Measurements from ENCODE around the gene SREK1.

SREK1 gene

GRCh38 chr5:66164044-66164790 is 20.1 kb downstream of the SREK1 start:
- DNase-seq = no peak

DNA sequence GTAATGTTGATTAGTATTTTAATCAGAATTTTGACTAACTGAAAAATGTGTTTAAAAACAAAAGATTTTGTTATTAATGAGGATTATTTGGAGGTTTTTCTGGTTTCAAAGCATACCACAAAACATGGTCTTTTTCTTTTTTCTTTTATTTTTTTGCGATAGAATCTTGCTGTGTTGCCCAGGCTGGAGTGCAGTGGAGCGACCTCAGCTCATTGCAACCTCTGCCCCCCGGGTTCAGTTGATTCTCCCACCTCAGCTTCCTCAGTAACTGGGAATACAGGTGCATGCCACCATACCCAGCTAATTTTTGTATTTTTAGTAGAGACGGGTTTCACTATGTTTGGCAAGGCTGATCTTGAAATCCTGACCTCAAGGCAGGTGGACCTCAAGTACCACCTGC is 24.1 kb downstream of the SREK1 start:
- DNase-seq = no peak

DNA sequence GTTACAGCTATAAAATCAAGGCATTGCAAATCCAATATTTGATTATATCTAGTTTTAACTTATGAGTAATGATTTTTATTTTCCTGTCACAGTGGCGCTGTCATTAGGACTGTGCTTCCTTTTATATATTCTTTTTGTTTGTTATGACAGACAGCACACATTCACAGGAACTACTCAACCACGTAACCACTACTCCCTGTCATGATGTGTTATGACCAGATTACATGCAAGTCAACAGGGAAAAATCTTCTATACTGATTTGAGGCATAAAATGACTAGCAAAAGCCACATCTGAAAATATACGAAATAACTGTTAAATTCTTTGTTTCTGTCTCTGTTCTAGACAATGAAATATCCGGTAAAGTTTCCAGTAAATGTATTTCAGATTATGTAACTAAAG is 25.4 kb downstream of the SREK1 start:
- DNase-seq = no peak

GRCh38 chr5:66170195-66170919 is 26.3 kb downstream of the SREK1 start:
- DNase-seq = no peak

DNA sequence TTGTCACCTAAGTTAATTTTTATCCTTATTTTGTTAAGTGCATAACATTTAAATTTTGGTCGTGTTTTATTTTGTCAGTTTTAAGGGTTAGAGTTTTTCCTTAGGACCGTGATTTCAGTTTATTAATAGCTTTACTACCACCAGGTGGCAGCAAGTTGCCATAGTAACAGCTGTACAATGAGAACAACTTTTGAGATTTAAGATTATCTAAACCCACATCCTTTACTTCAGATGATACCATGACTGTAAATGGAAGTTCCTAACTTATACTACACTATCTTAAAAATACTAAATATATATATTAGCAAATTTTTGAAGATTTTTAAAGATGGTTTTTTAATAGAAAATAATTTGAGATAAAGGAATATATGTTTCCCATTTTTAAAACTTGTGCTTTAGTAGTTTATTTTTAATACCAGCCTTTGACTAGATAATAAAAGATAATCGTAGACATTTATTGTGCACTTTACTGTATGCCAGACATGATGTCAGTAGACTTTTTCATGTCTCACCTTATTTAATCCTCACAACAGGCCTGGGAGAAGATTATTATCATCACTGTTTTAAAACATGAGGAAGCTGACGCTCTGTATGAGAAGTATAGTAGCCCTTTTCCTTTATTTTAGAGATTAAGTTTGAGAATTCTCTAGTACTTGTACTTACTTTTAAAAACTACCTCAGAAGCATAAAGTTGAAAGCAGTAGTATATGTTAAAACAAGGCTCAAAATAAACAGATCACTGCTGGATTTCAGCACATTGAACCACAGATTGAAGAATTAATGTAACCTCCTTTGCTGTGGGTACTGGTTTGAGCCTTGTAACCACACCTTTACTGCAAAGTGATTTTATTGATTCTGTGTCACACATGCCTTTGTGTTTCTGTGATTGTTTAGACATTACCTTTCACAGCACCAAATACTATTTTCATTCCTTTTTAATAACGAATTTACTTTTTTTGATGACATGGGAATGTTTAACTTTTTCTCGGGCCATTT is 27.5 kb downstream of the SREK1 start:
- peak; percentile 41 for DNase-seq

GRCh38 chr5:66174338-66174737 is 30.2 kb downstream of the SREK1 start:
- DNase-seq = no peak

GRCh38 chr5:66178799-66179198 is 34.7 kb downstream of the SREK1 start:
- no peak for DNase-seq

- DNase-seq = no peak
Observed at GRCh38 chr5:66179297-66180051, 35.4 kb downstream of the SREK1 start.

DNA sequence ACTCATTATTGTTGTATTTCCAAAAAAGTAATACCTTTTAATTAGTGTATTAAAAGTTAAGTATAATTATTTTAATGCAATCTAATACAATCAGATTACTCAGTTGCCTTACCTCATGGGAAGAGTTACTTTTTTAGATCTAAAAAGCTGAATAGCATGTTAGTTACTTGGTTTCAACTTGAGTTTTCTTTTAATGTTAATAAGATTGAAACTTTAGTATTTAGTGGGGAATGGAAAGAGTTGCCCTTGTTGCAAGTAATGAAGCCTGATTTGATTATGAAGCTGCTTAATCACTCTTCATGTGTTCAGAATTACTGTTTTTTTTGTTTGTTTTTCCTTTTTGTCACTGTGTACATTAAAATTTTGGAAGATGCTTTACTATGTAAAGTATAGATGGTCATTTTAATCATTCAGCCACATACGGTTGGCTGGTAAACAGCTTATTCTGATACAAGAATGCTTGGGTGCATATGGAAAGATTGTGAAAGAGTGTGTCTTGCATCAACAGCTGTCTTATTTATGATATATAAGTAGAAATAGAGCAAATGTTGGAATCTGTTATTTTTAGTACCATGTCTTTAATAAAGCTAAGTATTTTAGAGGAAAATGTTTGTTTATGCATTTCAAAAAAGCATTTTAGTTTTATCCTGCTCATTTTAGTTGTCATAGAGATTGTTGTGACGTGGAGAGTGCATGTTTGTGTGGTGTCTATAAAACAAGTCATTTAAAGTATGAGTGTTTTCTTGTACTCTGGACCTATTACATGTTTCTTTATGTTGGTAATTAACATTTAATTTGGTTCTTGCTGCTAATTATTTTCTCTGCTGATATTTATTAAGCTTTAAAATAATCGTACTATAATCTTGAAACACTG is 36.4 kb downstream of the SREK1 start:
- DNase-seq = no peak

DNA sequence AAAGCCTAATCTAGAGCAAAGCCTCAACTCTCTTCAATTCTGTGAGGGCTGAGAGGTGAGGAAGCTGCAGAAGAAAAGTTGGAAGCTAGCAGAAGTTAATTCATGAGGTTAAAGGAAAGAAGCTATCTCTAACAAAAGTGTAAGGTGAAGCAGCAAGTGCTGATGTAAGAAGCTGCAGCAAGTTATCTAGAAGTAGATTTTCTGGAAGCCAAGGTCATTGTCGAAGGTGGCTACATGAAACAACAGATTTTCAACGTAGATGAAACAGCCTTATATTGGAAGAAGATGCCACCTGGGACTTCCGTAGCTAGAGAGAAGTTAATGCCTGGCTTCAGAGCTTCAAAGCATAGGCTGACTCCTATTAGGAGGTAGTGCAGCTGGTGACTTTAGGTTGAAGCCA is 42.0 kb downstream of the SREK1 start:
- no peak for DNase-seq

DNA sequence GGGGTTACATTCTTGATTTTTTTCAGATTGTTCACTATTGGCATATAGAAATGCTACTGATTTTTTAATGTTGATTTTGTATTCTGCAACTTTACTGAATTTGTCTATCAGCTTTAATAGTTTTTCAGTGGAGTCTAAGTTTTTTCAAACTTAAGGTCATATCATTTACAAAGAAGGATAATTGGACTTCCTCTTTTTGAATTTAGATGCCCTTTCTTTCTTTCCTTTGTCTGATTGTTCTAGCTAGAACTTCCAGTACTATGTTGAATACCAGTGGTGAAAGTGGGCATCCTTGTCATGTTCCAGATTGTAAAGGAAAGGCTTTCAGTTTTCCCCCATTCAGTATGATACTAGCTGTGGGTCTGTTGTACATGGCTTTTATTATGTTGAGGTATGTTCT is 49.3 kb downstream of the SREK1 start:
- DNase-seq = no peak

DNA sequence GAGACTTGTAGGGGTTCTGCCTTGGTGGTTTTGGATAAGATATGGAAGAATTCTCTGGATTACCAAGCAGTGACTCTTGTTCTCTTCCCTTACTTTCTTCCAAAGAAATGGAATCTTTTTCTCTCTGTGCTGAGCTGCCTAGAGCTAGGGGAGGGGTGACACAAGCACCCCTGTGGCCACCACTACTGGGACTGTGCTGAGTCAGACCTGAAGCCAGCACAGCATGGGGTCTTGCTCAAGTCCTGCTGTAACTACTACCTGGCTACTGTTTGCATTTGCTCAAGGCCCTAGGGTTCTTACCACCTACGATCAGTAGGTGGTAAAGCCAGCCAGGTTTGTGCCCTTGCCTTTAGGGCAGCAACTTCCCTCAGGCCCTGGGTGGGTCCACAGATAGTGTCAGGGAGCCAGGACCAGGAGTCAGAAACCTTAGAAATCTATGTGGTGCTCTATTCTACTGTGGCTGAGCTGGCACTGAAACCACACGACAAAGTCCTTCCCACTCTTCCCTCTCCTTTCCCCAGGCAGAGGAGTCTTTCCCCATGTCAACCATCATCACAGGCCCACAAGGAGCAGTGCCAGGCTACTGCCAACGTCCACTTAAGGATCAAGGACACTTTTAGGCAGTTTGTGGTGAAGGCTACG is 53.8 kb downstream of the SREK1 start:
- DNase-seq = no peak

DNA sequence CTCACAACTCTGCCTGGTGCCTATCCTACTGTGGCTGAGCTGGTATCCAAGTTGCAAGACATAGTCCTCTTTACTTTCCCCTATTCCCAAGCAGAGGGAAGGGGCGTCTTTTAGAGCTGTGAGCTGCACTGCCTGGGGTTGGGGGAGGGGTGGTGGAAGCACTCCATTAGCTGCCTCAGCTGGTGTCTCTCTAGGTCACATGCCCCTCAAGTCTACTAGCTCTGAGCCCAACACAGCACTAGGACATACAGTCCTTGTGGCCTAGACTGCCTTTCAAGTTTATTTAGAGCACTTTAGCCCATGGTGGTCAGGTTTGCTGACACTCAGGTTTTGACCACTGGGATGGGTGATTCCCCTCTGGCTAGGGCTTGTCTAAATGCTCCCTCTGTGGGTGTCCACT is 54.7 kb downstream of the SREK1 start:
- DNase-seq = no peak

DNA sequence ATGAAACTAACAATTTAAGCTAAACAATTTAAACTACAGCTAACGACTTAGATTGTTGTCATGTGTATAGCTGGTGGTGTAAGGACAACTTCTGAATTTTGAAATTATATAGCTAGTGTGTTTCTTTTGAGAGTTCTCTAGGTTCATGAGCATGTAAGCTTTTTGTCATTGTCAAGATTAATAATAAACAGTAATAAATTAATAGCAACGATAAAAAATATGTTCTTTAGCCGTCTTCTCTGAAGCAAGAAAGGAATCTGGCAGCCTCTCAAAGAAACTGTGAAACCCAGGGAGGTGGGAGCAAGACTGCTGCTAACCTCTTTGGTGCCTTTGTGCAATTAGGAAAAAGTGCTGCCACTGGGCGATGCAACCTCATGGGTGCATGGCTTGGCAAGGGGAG is 59.4 kb downstream of the SREK1 start:
- DNase-seq = no peak

GRCh38 chr5:66206465-66206864 is 62.4 kb downstream of the SREK1 start:
- no peak for DNase-seq

GRCh38 chr5:66207800-66208561 is 63.9 kb downstream of the SREK1 start:
- DNase-seq = no peak

- DNase-seq = no peak
Observed at GRCh38 chr5:66209350-66209749, 65.2 kb downstream of the SREK1 start.

- DNase-seq = no peak
Observed at GRCh38 chr5:66209794-66210193, 65.7 kb downstream of the SREK1 start.

DNA sequence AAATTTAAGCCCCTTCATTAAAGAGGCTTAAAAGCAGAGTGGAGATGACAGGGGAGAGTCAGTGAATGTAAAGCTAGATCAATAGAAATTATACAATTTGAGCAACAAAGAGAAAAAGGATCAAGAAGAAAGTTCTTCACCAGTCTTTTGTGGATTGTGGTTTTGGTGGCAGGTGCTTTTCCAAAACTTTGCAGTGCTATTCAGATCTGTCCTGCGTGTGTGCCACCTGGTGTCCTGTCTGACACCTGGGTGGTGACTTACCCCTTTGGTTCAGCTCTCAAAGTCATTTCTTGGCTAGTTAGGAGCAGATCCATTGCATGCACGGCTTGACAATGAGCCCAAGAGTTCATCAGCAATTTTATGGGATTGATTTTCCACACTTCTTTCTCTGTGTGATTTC is 69.4 kb downstream of the SREK1 start:
- no peak for DNase-seq

DNA sequence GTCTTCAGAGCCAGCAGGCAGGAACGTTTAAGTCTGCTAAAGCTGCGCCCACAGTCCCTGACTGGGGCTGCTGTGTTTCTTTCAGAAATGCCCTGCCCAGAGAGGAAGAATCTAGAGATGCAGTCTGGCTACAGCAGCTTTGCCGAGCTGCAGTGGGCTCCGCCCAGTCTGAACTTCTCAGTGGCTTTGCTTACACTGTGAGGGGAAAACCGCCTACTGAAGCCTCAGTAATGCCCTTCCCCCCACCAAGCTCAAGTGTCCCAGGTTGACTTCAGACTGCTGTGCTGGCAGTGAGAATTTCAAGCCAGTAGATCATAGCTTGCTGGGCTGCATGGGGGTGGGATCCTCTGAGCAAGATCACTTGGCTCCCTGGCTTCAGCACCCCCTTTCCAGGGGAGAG is 78.4 kb downstream of the SREK1 start:
- DNase-seq = no peak

All from activated T-cell treated with anti-CD3 and anti-CD28 coated beads for 4 hours (primary cell).